ENCODE results near the gene MPND. TPM values are rescaled to one million over a fixed set of nuclear protein-coding genes. Genes with fewer than 3 reads are reported as not detected.

MPND gene
- total RNA-seq, 4 donors from 2014 or later, result 8.3 to 26.1 (median 20.8) TPM

DNA sequence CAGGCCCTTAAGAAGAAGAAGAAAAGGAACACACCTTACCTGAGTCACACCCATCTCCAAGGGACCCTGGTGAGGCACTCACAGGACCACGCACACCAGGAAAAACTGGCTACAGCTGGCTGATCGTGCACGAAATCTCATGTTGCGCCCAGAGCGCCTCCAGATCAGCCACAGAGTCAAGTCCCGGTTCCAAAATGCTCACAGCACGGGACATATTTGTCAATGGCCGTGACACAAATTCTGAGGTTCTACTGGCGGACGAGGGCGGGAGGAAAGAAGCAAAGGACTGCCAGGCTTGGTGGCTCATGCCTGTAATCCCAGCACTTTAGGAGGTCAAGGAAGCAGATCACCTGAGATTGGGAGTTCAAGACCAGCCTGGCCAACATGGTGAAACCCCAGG lies 35.5 kb downstream of the MPND start:
- Histone ChIP-seq H3K27ac (peak overlapping the region in 3 of 4 donors; percentile 69 to 79 (median 72)), H3K4me1 (peaks cover 12 to 65% (median 42%) of the 10 kb centered on the region in 4 donors), H3K4me3 (no peak overlapping the region), H3K27me3 (no peaks in the 10 kb centered on the region), H3K36me3 (peaks cover 0 to 5% (median 0%) of the 10 kb centered on the region in 3 donors), H3K9me3 (no peaks in the 10 kb centered on the region)
- no peak for DNase-seq
- TF ChIP-seq POLR2A (IDR thresholded peaks at IDR 0.05) (no peak), CTCF (IDR thresholded peaks at IDR 0.05) (no peak)

- no peak for TF ChIP-seq CTCF (IDR thresholded peaks at IDR 0.05)
- TF ChIP-seq POLR2A (IDR thresholded peaks at IDR 0.05), result no peak
- H3K4me1 ChIP-seq, result peaks cover 6 to 58% (median 36%) of the 10 kb centered on the region in 4 donors
- no peaks in the 10 kb centered on the region for H3K9me3 ChIP-seq
- DNase-seq, result peak in 2 of 3 donors; percentile 75 to 76
- peaks cover 0 to 11% (median 0%) of the 10 kb centered on the region in 3 donors for H3K36me3 ChIP-seq
- no peaks in the 10 kb centered on the region for H3K27me3 ChIP-seq
- peak overlapping the region; percentile 67 to 79 (median 70) for H3K27ac ChIP-seq
- H3K4me3 ChIP-seq, result peak overlapping the region in 2 of 4 donors; percentile 5 to 24
These were observed 36.3 kb downstream of the MPND start for GRCh38 chr19:4379383-4380253.

DNA sequence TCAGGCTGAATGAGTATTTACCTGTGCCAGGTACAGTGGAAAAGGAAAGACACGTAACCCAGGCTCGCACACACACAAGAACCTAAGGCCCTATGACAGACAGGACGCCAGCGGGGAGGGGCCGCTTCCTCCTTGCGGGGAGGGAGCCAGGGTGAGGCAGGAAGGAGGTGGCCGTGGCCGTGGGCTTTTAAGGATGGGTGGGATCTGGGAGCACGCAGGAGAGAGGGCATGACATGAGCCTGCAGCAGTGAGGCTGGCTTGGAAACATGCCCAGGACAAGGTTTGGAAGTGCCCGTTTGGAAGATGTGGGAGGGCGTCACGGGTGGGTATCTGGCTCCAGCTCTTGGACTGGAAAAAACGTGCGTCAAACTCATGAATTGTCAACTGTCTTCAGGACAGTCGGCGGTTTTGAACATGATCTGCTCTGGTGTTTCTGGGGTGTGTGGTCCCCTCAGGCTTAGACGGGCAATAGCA lies 36.9 kb downstream of the MPND start:
- no peak for TF ChIP-seq POLR2A (IDR thresholded peaks at IDR 0.05)
- no peak for TF ChIP-seq CTCF (IDR thresholded peaks at IDR 0.05)
- H3K4me1 ChIP-seq, result peaks cover under 1 to 53% (median 29%) of the 10 kb centered on the region in 4 donors
- DNase-seq, result peak in 2 of 3 donors; percentile 85 to 87
- H3K9me3 ChIP-seq, result no peaks in the 10 kb centered on the region
- peaks cover 0 to 14% (median 0%) of the 10 kb centered on the region in 3 donors for H3K36me3 ChIP-seq
- H3K27me3 ChIP-seq, result no peaks in the 10 kb centered on the region
- H3K4me3 ChIP-seq, result peak overlapping the region in 2 of 4 donors; percentile 5 to 24
- H3K27ac ChIP-seq, result peak overlapping the region; percentile 67 to 79 (median 70)

DNA sequence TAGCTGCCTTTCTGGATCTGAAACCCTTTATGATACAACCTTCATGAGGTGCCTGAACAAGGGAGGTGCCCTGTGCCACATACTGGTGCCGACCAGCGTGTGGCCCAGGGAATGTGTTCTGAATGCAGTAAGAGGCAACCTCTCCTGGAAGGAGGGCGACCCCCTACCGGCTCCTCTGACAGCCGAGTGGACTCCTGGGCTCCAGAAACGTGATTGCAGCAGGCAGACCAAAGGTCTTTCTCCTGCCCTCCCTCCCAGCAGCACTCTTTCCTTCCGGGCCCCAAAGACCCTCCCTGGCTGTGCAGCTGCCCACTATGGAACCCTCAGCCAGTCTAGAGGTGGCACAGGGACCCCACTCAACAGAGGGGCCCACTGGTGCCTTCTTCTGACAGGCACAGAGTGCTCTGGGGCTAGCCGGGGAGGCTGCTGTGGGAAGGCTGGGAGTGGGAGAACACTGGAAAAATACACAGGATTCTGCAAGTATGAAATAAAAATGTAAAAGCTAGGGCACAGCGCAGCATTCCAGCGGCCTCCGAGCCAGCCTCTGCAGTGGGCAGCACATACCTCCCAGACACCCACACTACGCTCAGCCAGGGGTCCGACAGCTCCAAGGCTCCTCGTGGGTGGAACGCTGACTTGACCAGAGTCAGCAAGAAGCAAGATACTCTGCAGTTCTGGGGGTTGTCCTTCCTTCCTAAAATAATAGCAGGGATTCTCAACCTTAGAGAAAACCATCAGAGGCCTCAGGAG lies 42.1 kb downstream of the MPND start:
- peaks cover 0 to 28% (median 3%) of the 10 kb centered on the region in 4 donors for H3K4me1 ChIP-seq
- TF ChIP-seq POLR2A (IDR thresholded peaks at IDR 0.05), result no peak
- TF ChIP-seq CTCF (IDR thresholded peaks at IDR 0.05), result no peak
- no peak for DNase-seq
- no peak overlapping the region for H3K4me3 ChIP-seq
- H3K27me3 ChIP-seq, result no peaks in the 10 kb centered on the region
- H3K27ac ChIP-seq, result no peak overlapping the region
- H3K36me3 ChIP-seq, result peaks cover 0 to 26% (median 0%) of the 10 kb centered on the region in 3 donors
- no peaks in the 10 kb centered on the region for H3K9me3 ChIP-seq

DNA sequence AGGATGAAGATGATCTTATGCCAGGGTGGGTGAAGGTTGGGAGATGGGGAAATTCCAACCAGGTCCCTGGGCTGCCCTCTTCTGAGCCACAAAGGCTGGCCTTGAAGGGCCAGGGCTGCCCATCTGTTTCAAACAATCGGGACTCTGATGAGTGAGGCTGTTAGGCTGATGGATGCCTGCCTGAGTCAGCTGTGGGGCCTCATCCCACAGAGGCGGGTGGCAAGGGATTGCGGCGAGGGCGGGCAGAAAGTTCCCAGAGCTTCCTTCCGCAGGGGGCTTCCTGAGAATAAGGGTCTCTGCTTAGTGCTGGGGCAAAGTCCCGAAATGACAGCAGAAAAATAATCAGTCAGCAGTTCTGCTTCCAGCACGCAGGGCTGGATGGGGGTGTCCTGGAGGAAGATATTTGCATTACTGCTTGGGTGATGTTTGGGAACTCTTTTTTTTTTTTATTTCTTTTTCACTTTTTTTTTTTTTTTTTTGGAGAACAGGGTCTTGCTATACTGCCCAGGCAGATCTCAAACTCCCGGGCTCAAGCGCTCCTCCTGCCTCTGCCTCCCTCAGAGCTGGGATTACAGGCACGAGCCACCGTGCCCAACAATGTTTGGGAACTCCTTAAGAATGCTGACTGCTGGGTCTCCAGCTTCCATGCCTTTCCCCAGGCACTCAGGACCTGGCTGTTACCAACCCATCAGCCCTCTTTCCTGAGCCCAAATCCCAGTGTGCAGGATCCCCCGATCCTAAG lies 42.9 kb downstream of the MPND start:
- H3K4me3 ChIP-seq, result no peak overlapping the region
- DNase-seq, result no peak
- TF ChIP-seq POLR2A (IDR thresholded peaks at IDR 0.05) (no peak), CTCF (IDR thresholded peaks at IDR 0.05) (no peak)
- no peak overlapping the region for H3K27ac ChIP-seq
- peaks cover 0 to 35% (median 5%) of the 10 kb centered on the region in 4 donors for H3K4me1 ChIP-seq
- no peaks in the 10 kb centered on the region for H3K27me3 ChIP-seq
- no peaks in the 10 kb centered on the region for H3K9me3 ChIP-seq
- H3K36me3 ChIP-seq, result peaks cover 0 to 26% (median 0%) of the 10 kb centered on the region in 3 donors

Data from Peyer's patch (tissue), 4 donors.